Renal cortical epithelial cell (primary cell): Measurements from ENCODE around the gene NTM. TPM values are rescaled to one million over a fixed set of nuclear protein-coding genes. Genes with fewer than 3 reads are reported as not detected.

Experiments
- DNase-seq: peaks from one replicate; pipeline ENCODE4 v3.0.0-alpha.2; 2011; ENCODE audit warnings: low read depth
- total RNA-seq: library from RNA; depleted of rRNA; stranded (reverse); fragments of >200 nt; gene quantifications from 2 replicates; pipeline ENCODE4 v1.2.3, GENCODE V29; 2014

Gene NTM
- total RNA-seq, 1 donor from 2014 or later, result 0.85 TPM

DNA sequence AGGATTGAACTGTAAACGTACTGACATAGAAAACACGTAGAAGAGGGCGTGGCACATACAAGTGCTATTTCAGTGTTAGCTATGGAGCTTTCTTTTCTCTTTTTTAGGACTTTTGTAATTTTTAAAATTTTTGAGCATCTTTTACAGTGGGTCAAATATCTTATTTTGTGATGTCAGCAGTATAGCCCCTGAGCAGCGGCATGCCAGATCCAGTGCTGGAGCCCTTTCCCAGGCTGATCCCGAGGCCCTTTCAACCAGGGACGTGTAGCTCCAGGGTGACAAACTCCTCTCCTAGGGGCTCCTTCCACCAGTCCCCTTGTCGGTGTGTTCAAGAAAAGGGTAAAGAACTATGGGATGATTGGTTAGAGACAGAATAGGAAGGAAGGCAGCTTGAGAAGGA, 777.0 kb downstream of the NTM start:
- no peak for DNase-seq

DNA sequence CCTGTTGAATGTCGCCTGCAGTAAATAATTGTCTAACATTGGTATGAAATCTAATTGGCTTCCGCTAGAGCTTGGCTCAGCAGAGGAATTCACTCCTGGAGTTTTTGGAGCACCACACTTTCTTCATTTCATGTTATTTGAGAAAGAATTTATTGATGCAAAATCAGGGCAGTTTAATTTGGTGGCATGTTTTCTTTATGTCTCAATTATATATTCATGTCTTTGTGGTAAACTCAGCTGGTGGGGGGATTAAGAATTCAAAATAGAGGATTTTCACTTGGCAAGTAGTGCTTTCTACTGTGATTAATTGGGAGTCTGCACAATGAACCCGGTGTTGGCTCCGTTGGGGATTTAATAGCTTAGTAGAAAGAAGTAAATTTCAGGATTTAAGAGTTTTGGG, 784.4 kb downstream of the NTM start:
- no peak for DNase-seq

DNA sequence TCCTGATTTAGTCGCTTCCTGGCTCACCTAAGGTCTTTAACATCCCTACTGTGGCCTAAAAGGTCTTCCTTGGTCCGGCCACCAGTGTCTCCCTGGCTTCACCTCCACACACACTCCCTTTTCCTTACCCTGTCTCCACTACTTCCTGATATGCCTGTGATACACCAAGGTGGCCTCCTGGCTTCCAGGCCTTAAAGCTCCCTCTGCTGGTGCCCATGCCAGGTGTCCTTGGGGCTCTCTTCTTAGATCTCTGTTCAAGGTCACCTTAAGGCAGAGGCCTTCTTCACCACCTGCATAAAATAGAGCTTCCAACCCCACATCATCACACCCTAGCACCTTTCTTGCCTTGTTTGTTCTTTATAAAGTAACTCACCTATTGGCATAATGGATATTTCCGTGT, 787.7 kb downstream of the NTM start:
- peak; percentile 16 for DNase-seq

DNA sequence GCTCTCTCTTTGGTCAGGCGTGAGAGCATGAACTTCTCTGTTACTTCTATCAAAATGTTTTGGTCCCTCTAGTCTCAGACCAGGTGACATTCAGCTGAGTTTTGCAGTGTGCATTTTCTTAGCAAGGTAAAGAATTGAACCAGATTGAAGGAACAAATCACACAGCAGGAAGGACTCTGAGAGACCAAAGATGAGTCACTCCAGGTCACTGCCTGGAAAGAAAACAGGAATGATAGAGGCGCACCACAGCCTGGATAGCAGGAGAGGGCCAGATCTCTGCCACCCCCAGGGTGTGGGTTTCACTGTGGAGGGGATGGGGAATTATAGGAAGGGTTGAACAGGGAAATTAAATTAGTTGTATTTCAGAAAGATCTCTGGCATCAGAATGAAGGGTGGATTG, 788.3 kb downstream of the NTM start:
- peak; percentile 19 for DNase-seq

DNA sequence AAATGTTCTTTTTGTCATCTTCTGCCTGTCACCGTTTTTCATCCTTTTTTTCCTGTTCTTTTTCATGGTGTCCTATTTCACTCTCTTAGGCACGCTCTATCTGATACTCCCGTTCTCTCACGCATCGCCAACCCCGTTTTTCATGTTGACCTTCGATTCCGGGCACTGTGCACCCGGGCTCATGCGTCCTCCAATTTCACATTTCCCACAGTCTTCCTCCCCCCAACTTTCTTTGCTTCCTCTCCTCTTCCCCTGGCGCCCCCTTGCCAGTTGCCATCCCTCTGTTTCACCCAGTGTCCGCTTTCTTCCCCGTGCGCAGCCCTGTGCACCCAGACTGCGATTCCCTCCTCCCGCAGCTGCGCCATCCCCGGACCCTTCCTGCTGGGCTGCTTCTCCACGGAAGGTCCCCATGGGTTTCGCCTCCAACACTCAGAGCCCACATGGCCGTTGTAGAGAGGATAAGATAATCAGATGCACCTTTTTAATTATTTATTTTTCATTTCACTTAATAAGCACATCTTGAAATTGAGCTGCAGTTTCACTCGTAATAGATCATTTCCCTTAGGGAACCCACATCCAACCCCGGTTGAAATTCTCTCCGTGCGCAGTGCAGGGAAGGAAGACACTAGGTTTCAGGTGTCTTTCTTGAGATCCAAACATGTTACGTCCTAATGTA, 791.1 kb downstream of the NTM start:
- no peak for DNase-seq

DNA sequence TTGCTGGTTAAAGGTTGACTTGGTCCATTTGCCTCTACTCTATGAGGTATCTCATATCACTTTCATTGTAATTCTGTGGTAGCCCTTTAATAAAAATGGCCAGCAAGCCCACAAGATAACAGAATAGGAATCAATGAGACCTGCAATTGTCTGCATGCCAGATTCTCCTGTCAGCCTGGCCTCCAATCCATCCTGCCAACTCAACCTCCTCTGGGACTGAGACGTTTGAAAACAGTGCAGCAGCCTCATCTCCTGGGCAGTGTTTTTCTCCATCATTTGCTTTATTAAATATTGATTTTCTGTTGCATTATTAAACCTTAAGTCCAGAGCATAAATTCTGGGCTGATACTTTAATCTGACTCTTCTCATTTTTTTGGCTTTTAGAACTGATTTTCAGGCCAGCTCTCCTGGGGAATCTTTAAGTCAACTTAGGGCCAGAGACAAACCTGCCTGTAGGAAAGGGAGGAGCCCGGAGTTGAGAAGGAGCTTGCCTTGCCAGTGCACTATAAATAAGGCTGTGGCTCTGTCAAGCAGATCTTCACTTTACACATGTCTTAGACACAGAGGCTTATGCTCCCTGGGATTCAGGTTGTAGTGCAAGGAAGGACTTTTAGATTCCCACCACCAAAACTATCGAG, 798.0 kb downstream of the NTM start:
- DNase-seq, result no peak

DNA sequence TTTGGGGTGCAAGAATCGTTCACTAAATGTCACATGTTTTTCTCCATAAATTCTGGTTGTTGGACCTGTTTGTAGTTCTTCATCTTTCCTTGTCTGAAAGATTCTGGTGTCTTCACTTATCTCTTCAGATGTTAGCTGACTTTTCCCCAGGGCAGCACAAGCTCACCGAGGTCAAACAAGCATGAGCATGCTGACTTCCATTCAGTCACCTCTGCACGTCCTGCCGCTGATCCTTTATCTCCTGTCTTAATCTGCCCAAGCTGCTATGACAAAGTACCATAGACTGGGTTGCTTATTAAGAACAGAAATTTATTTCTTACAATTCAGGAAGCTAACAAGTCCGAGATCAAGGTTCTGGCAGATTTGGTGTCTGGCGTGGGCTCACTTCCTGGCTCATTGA, 800.6 kb downstream of the NTM start:
- DNase-seq, result no peak

DNA sequence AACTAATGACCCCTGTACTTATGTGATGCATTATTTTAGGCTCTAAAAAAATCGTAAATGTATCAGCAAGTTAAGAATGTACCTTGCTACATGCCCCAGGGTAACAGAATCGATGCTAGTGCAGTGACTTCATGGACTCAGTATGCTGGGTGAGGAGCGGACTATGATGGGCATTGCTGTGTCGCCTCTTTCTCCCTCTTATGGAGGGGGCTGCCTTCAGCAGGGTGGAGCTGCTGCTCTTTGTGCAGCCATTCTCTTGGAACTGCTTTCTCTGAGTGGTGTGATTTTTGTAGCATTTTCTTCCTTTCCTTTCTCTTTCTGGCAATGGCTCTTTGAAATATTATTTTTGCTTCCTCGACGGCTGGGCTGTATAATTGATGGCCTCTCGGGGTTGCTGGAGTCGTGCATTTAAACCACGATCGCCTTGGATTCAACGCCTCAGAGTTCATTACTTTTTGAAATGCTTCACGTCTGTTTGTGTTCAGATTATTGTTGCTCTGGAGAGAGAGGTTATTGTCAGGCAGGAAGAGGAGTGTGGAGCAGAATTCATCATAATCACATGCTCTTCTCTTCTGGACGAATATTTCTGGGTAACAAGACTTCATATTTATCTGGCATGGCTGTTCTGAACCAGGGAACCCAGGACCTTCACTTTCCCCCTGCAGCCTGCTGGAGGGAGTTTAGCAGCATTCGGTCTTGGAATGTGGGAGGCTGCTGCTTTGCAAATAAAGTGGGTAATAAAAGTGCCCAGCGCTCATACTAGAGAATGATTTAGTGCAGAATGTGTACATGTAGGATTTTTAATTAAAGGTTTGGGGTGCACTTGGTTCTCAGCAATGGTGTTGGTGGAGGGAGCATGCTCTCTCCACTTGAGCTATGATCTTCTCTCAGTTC, 804.2 kb downstream of the NTM start:
- no peak for DNase-seq

DNA sequence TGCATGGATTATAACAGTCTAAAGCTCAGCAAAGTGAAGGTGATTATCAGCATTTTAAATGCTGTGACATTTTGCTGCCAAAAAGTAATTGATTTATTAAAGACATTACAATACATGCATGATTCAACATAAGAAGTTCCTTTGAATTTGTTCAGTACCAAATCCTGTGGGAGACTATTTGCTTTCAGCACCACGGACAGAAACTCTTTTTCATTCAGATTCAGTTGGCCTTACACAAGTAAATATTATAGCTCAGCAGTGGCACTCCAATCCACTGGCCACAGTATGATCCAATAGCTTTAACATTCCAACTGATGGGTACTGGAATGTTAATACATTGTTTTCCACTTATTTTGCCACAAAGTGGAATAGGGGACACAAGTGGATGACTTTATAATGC, 806.7 kb downstream of the NTM start:
- DNase-seq, result peak; percentile 69

DNA sequence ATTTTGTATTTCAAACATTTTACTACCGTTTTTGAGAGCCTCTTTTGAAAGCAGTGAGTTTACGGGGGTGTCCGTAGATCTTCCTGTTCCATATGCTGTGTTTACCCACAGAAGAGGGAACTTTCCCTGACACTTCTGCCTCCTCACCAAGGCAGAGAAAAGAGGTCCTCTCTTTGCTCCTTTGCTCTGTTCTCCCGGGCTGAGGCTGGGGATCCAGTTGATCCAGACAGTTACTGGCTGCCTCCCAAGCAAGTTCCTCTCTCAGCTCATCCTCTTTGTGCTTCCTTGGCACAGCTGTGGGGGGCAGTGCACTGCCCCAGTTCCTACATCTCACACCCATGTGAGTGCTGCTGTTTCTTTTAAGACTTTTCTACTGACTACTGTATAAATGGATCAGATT, 813.7 kb downstream of the NTM start:
- no peak for DNase-seq

DNA sequence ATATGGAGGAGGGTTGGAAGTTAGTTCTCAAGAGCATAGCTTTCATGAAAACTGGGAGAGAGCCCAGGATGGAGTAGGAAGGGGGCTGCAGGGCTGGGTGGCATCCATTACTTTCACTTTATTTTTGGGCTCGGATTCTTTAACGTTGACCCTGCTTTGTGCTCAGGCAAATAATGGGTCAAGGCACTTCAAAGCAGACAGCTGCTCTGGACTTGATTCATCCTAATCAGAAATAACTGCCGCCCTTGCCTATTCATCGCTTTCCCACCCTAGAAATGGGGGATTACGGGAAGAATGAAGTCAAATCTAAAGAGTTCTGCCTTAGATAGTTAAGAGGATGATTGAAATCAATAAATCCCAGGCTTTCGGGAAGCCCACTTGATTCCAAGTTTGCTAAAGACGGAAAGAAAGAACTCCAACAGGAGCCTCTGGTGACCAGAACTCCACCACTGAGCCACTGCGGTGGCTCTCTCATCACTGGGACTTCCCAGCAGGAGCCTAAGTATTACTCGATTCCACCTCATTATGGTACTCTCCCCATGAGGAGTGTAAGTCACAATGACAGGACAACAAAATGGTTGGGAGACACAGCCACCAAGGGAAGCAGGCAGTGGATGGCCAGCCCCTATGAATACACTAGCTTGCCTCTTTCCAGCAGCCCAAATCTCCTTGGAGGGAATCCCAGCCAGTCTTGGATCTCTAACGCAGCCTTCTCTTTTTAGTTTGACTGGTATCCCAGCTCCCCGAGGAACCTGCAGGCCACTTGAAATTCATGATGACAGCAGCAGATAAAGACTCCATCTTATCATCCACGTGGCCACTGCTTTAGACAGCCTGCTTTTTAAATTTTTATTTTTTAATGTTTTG, 815.5 kb downstream of the NTM start:
- DNase-seq, result no peak

DNA sequence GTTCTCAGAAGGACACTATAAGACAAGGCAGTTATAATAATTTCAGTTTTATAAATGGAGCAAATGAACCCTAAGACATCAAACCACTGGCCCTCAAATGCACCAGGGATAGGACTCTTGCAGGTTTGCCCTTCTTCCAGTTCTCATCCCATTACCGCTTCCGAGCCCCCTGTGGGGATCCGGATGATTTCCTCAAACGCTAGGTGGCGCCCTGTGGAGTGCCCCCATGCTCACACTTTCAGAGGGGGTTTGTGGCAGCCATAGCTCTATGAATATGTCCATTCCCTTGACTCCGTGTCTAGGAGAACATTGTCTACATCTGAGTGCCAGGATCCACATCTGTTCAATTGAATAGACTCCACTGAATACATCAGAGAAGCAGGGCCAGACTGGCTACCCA, 816.3 kb downstream of the NTM start:
- DNase-seq, result no peak

DNA sequence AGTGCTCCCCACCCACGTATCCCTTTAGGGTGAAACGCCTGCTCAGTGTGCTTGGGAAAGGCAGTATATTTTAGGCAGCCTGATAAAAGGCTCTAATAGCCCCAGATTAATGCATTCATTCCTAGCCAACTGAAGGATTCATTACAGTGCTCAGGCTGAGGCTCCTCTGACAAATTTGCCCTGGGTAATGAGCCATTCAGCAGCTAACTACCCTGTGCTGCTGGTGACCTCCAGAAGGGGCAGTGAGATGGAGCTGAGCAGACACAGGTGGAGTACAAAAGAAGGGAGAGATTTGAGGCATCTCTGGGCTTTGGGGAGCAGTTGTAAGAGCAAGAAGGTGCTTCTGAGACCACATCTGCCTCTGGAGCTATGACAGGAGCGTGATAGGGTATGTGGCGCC, 817.0 kb downstream of the NTM start:
- no peak for DNase-seq

DNA sequence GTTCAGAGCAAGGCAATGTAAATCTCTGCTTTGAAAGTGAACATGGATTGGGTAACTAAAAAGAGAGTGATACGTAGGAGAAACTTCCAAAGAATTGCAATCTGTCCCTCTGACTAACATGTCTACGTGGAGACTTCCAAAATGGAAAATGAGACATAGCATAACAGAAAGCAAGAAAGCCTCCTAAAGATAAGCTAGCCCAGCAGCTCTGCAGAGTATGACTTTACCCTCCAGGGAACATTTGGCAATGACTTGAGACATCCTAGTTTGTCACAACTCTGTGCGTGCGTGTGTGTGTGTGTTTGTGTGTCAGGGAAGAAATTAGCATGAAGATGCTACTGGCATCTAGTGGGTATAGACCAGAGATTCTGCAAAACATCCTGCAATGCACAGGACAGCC, 817.4 kb downstream of the NTM start:
- DNase-seq, result no peak

DNA sequence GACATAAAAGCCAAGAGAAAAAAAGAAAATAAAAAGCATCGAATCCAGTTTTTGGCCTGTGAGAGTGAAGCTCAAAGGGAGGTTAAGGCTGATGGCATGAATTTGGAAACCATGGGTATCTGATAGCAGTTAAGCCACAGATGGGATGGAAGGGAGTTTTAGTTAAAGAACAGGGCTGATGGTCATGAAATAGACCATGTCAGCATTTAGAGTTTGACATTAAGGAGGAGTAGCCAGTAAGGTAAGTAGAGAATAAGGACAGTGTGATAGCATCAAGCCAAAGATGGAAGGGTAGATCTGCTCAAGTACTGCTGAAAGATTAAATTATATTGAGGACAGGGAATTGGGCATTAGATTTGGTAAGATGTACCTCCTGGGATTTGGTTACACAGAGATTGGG, 826.5 kb downstream of the NTM start:
- DNase-seq, result no peak

DNA sequence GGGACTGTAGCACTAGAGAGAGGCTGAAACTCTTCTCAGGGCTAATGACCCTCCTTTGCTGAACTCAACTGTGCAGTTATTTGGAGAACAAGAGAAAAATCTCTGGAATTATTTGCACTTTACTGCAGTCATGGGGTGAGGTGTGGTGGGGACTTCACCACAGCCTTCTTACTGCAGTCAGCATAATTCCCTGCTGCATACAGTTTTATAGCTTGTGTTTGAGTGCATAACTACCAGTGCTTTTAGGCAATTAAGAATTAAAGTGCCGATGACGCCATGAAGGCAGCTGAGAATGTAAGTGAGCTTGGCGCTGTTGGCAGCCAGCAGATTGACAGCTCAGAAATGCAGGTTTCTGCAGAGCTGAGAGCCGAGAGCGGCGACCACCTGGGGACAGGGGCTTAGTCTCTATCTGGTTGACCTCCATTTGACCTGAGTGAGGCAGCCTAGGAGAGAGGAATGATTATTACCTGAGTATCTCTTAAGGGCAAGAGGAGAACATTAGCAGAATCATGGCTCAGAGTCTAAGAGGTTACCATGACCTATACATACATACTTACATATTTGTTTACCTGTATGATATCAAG, 830.0 kb downstream of the NTM start:
- no peak for DNase-seq

DNA sequence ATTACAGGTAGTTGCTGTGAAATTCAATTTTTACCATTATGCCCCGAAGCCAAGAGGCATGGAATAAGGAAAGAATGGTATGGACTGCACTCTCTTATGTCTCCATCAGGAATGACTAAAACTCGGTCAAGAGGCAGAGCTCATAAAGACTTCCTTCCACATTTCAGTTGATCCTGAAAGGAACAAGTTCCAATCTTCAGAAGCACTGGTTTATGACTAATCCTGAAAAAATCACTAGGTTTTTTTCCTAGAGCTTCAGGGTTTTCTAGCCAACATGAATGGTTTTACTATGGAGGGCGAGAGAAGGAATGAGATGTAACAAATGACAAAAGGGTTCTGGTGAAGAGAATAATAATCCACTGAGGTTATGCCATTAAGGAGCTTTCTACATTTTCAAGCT, 832.2 kb downstream of the NTM start:
- no peak for DNase-seq

DNA sequence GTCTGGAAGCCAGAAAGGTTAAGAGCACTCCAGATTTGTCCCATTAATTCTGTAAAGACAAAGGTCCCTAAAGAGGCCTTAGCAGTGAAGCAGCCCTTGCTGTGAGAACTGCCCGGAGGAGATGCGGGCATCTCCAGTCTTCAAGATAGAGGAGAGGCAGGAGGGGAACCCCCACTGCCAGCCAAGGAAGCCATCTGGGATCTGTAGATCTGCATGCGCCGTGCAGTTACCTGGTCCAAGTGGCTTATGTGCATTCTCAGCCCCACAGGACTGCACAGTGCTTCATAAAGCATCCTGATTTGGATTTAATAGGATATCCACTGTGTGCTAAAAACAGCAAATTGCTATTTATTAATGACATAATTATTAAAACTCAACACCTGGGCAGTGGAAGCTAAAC, 834.6 kb downstream of the NTM start:
- DNase-seq, result no peak

DNA sequence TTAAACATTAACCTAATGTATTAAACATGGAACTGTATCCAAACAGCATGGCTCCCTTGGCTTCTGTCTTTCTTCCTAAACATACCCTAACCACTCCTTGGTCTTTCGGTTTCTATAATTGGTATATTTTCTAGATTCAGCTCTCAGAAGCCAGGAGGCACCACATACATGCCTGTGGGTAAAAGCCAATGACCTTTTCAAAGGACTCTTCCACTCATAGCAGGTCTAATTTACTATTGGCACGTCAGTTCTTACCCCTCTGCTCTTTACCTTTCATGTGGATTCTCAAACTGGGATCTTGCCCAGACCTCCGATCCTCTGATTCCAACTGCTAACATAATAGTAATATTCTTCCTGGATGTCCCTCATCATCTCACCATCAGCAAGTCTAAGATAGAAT, 835.1 kb downstream of the NTM start:
- DNase-seq, result no peak

DNA sequence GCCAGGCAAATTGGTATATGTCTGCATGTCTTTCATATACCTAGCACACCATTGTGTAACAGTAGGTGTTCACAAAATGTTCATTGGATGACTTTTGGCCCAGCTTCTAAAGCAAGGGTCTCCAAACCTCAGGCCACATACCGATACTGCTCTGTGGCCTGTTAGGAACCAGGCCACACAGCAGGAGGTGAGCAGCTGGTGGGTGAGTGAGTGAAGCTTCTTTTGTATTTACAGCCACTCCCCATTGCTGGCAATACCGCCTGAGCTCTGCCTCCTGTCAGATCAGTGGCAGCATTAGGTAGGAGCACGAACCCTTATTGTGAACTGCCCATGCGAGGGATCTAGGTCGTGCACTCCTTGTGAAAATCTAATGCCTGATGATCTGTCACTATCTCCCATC, 836.6 kb downstream of the NTM start:
- DNase-seq, result no peak

DNA sequence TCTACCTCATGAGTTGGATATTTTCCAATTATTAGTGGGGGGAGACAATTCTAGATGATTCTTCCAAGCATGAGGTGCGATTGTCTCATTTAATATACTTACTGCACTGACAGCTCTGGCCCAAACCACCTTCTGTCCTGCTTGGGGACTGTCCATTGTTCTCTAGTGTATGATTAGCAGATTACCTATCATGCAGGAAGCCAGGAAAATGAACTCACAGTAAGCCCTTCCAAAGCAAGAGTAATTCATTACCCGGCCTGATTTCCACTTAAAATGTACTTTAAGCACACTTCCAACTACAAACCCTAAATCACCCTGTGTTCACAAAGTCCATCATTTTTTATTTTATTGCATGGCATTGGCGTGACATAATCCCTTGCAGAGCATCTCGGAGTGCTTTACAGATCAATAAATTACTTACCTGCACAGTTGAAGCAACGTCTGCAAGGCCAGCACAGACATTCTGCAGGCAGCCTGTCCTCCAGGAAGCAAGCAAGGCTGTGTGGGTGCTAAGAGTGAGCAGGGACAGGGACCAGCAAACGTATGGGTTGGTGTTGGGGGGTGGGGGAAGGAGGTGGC, 838.2 kb downstream of the NTM start:
- peak; percentile 14 for DNase-seq
